ENCODE results near the gene SHMT2. TPM values are rescaled to one million over a fixed set of nuclear protein-coding genes. Genes with fewer than 3 reads are reported as not detected.

SHMT2 gene
- total RNA-seq, 1 experiment from 2014 or later = 227 TPM

- DNase-seq = no peak
- Histone ChIP-seq H3K9me2 (ENCODE audit: insufficient read depth) (no peaks in the 10 kb centered on the region), H3K27ac (no peak overlapping the region), H3K9me3 (ENCODE audit: insufficient read depth, low read depth) (no peaks in the 10 kb centered on the region), H2AFZ (no peak overlapping the region), H3F3A (ENCODE audit: insufficient read depth, low read depth) (peaks cover 70% of the 10 kb centered on the region), H3K36me3 (ENCODE audit: low read depth) (peaks cover 15% of the 10 kb centered on the region), H3K4me3 (peak overlapping the region; percentile 51; the same call in 1 of the 2 replicates), H3K4me2 (peak overlapping the region; percentile 73), H3K4me1 (replicated peaks; ENCODE audit: insufficient read depth) (peaks cover 20% of the 10 kb centered on the region; the same call in 1 of the 2 replicates), H4K20me1 (ENCODE audit: insufficient read depth) (peaks cover 18% of the 10 kb centered on the region), H3K79me2 (ENCODE audit: low read depth) (no peaks in the 10 kb centered on the region), H3K27me3 (ENCODE audit: insufficient read depth, low read depth) (peaks cover 30% of the 10 kb centered on the region)
- TF ChIP-seq EZH2 (IDR thresholded peaks at IDR 0.05; ENCODE audit: low read depth) = no peak
- no peak for TF ChIP-seq CTCF (conservative IDR thresholded peaks at IDR 0.05)
- no TSS peak for BruUV-seq (replicated peaks)
- intact Hi-C loops (cut with micrococcal nuclease; ENCODE audit: unreplicated experiment) = no loop called here
- CTCF ChIA-PET = interaction anchor here (0.5 to 2.3 kb wide), 4 partner anchors 9 to 305 kb away, joined by 3 to 17 read pairs (median 10); partner anchors contain the start of gene SHMT2
- POLR2A ChIA-PET (ENCODE audit: unreplicated experiment) = no interaction called here
Observed at GRCh38 chr12:57237932-57238853, 8.7 kb downstream of the SHMT2 start.

GRCh38 chr12:57238854-57239554 lies 9.5 kb downstream of the SHMT2 start:
- Histone ChIP-seq H3K4me1 (replicated peaks; ENCODE audit: insufficient read depth) (peaks cover 22% of the 10 kb centered on the region; the same call in 1 of the 2 replicates), H2AFZ (no peak overlapping the region), H3K27ac (no peak overlapping the region), H3K79me2 (ENCODE audit: low read depth) (no peaks in the 10 kb centered on the region), H3K9me3 (ENCODE audit: insufficient read depth, low read depth) (no peaks in the 10 kb centered on the region), H3K36me3 (ENCODE audit: low read depth) (peaks cover 7% of the 10 kb centered on the region; the same call in 1 of the 2 replicates), H3F3A (ENCODE audit: insufficient read depth, low read depth) (peaks cover 62% of the 10 kb centered on the region), H3K4me2 (peak overlapping the region; percentile 73), H4K20me1 (ENCODE audit: insufficient read depth) (peaks cover 10% of the 10 kb centered on the region), H3K4me3 (peak overlapping the region; percentile 51; the same call in 1 of the 2 replicates), H3K27me3 (ENCODE audit: insufficient read depth, low read depth) (peaks cover 30% of the 10 kb centered on the region), H3K9me2 (ENCODE audit: insufficient read depth) (no peaks in the 10 kb centered on the region)
- ChIA-PET POLR2A (ENCODE audit: unreplicated experiment) (no interaction called here), CTCF (interaction anchor here (0.7 to 2.3 kb wide), 3 partner anchors 9 to 227 kb away, joined by 3 to 17 read pairs (median 14); partner anchors contain the start of gene SHMT2)
- no TSS peak for BruUV-seq (replicated peaks)
- intact Hi-C loops (cut with micrococcal nuclease; ENCODE audit: unreplicated experiment) = loop anchor here (1.0 kb wide), 1 partner anchor 26 kb away; no protein-coding TSS in a partner anchor
- peak; percentile 48 to 89 for DNase-seq
- peak; percentile 97 for TF ChIP-seq CTCF (conservative IDR thresholded peaks at IDR 0.05)
- TF ChIP-seq EZH2 (IDR thresholded peaks at IDR 0.05; ENCODE audit: low read depth) = no peak

- no peak for TF ChIP-seq CTCF (conservative IDR thresholded peaks at IDR 0.05)
- no peak for TF ChIP-seq EZH2 (IDR thresholded peaks at IDR 0.05; ENCODE audit: low read depth)
- H3K27me3 ChIP-seq (ENCODE audit: insufficient read depth, low read depth) = peaks cover 30% of the 10 kb centered on the region
- POLR2A ChIA-PET (ENCODE audit: unreplicated experiment) = no interaction called here
- CTCF ChIA-PET = interaction anchor here (0.7 to 2.3 kb wide), 4 partner anchors 10 to 227 kb away, joined by 3 to 17 read pairs (median 10); partner anchors contain the start of gene SHMT2
- peaks cover 61% of the 10 kb centered on the region for H3F3A ChIP-seq (ENCODE audit: insufficient read depth, low read depth)
- H3K27ac ChIP-seq = no peak overlapping the region
- H2AFZ ChIP-seq = no peak overlapping the region
- H3K79me2 ChIP-seq (ENCODE audit: low read depth) = no peaks in the 10 kb centered on the region
- H3K4me2 ChIP-seq = peak overlapping the region; percentile 50; the same call in 1 of the 2 replicates
- no peak overlapping the region for H3K4me3 ChIP-seq
- H3K9me3 ChIP-seq (ENCODE audit: insufficient read depth, low read depth) = no peaks in the 10 kb centered on the region
- no peaks in the 10 kb centered on the region for H3K9me2 ChIP-seq (ENCODE audit: insufficient read depth)
- H3K36me3 ChIP-seq (ENCODE audit: low read depth) = 0 out of 2 replicates have a peak, but pooled peaks cover under 1% of the 10 kb centered on the region
- TSS peak; percentile 6 for BruUV-seq (replicated peaks)
- intact Hi-C loops (cut with micrococcal nuclease; ENCODE audit: unreplicated experiment) = loop anchor here (1.0 to 10.0 kb wide), 4 partner anchors 26 to 485 kb away; partner anchors contain the start of genes PRIM1 and STAT6
- no peak for DNase-seq
- H4K20me1 ChIP-seq (ENCODE audit: insufficient read depth) = peaks cover 8% of the 10 kb centered on the region
- H3K4me1 ChIP-seq (replicated peaks; ENCODE audit: insufficient read depth) = peaks cover 22% of the 10 kb centered on the region; the same call in 1 of the 2 replicates
Observed at GRCh38 chr12:57239587-57240065, 10.1 kb downstream of the SHMT2 start.

Data from PC-9 (cell line).